ACC112 (cell line): ENCODE data around the gene CDO1.

Experiments
- H2AFZ ChIP-seq: fragments of 200-600 bp; sonication (generic); one replicate; pipeline ENCODE4 v1.6.0; 2017; ENCODE audit warnings: antibody characterized with exemption, low read length; ENCODE audit not compliant: unreplicated experiment
- H3K27ac ChIP-seq: fragments of 200-600 bp; sonication (generic); 2 replicates; pipeline ENCODE4 v1.5.1; 2014; ENCODE audit warnings: low read depth, mild to moderate bottlenecking, antibody characterized with exemption, low read length, moderate library complexity
- H3K27me3 ChIP-seq: fragments of 200-600 bp; sonication (generic); 2 replicates; pipeline ENCODE4 v1.6.1; 2014; ENCODE audit warnings: mild to moderate bottlenecking, antibody characterized with exemption, low read length, moderate library complexity, mixed read lengths; ENCODE audit not compliant: insufficient read depth
- H3K36me3 ChIP-seq: fragments of 200-600 bp; sonication (generic); 2 replicates; pipeline ENCODE4 v1.6.1; 2016; ENCODE audit warnings: mild to moderate bottlenecking, antibody characterized with exemption, low read length, moderate library complexity, mixed read lengths; ENCODE audit not compliant: insufficient read depth
- H3K4me1 ChIP-seq: fragments of 200-600 bp; sonication (generic); one replicate; pipeline ENCODE4 v1.6.1; 2016; ENCODE audit warnings: low read length, mixed read lengths; ENCODE audit not compliant: insufficient read depth, unreplicated experiment, control insufficient read depth
- H3K4me3 ChIP-seq: fragments of 200-600 bp; sonication (generic); 2 replicates; pipeline ENCODE4 v1.5.1; 2014; ENCODE audit warnings: mild to moderate bottlenecking, low read depth, low read length
- H3K79me2 ChIP-seq: fragments of 200-600 bp; sonication (generic); one replicate; pipeline ENCODE4 v1.6.0; 2016; ENCODE audit warnings: low read length; ENCODE audit not compliant: control insufficient read depth, unreplicated experiment, insufficient read depth

The CDO1 gene

DNA sequence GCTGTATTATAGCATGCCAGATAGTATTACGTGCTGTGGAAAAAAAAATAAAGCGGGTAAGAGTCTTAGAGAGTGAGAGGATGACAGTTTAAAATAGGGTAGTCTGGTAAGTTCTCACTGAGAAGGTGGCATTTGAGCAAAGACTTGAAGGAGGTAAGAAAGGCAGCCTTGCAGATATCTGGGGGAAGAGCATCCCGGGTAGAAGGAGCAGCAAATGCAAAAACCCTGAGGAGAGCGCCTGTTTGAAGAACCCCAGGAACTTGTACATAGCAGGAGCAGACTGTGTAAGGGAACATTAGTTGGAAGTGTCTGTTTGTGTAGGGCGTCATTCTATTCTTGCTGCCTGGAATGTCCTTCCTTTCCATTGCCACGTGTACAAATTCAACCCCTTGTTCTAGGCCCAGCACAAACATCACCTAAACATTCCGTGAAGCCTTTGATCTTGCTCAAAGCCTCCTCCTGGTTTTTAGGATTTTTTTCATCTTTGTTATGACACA lies 27.9 kb upstream of the CDO1 start:
- Histone ChIP-seq H3K4me3 (peak overlapping the region; percentile 98), H3K27ac (0 out of 2 replicates have a peak overlapping the region, but pooled peaks have one; percentile 11), H3K27me3 (no peaks in the 10 kb centered on the region), H3K36me3 (no peaks in the 10 kb centered on the region), H2AFZ (no peak overlapping the region), H3K4me1 (peaks cover 15% of the 10 kb centered on the region), H3K79me2 (peaks cover 91% of the 10 kb centered on the region)

DNA sequence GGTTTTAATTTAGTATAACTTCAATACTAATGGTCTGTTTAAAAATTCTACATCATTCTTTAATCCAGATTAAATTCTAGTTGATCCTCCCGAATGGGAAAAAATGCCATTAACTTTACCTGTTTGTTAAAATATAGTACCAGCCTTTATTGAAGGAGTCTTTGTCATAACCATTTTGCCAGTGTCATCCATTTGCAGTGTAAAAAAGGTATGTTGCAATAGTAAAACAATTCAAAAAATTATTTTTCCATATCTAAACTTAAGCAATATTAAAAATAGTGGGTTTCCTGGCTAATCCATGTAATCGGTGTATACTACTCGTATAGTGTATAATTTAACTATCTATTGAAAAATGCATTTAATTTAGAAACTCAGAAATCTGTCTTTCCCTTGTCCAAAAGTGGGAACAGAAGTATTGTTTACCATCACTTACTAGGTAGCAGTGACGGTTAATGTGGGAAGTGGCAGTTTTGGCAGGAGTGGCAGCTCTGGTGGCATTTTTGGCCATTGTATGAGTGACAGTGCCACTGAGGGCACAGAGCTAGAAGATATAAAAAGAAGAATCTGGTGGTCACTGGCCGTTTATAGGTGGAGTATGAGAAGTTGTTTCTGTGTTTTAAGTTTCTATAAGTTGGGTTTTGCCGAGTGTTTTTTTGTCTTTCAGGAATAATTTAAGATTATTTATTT lies 27.1 kb upstream of the CDO1 start:
- H3K27ac ChIP-seq: 0 out of 2 replicates have a peak overlapping the region, but pooled peaks have one; percentile 11
- peaks cover 21% of the 10 kb centered on the region for H3K4me1 ChIP-seq
- H3K27me3 ChIP-seq: no peaks in the 10 kb centered on the region
- H3K36me3 ChIP-seq: no peaks in the 10 kb centered on the region
- H3K4me3 ChIP-seq: peak overlapping the region; percentile 98
- H2AFZ ChIP-seq: no peak overlapping the region
- H3K79me2 ChIP-seq: peaks cover 91% of the 10 kb centered on the region

DNA sequence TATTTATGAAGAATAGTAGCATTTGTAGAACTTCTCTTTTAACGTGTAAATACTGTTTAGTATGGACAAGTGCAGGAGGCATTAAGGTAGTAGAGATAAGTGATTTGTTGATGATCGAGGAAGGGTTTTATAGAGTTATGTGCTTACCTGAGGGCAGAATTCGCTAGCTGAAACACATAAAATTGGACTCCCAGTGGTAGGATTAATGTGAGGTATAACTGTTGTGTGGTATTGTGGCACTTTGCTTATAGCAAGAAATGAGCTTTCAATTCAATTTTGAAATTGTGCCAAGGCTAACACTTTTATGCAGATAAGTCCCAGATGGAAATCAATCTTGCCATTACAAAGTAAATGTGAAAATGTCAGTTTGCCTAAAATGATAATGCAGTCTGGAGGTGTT lies 26.5 kb upstream of the CDO1 start:
- no peaks in the 10 kb centered on the region for H3K27me3 ChIP-seq
- peaks cover 91% of the 10 kb centered on the region for H3K79me2 ChIP-seq
- no peaks in the 10 kb centered on the region for H3K36me3 ChIP-seq
- H3K27ac ChIP-seq: no peak overlapping the region
- peaks cover 27% of the 10 kb centered on the region for H3K4me1 ChIP-seq
- H2AFZ ChIP-seq: peak overlapping the region; percentile 83
- peak overlapping the region; percentile 98 for H3K4me3 ChIP-seq

DNA sequence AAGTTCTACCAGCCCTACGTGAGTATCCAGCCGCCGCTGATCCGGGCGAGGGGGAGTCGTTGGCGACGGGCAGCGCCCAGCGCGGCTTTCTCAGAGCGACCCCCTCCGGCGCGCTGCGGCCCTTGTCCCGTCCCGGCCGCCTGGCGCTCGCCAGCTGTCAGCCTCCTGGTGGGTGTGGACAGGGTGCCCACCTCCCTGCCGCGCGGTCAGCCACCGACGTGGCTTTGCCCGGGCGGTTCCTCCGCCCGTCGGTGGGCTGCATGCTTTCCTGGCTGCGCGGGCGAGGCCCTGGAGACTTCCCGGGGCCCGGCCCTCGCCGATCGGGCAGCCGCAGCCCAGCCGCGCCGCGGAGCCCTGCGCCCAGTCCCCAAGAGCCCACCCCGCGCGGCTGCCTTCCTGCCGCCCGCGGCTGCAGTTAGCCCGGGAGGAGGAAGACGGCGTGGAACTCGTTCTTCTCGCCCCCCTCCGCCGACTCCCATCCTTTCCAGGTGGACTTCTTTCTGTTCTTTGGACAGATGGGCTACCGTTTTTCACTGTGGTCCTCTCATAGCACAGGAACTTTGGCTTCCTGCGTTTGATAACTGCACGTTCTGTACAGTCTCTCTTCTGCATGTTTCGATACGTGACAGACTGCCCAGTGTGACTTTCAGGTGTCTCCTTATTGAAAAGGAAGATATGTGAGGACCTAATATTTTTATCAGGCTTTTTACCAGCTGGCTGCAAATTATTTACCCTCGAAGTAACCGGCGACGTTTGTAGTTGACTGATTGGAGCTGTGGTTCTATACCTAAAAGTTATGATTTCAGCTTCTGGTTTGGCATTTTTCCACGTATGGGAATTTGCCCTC lies 25.9 kb upstream of the CDO1 start:
- Histone ChIP-seq H3K4me1 (peaks cover 29% of the 10 kb centered on the region), H3K36me3 (no peaks in the 10 kb centered on the region), H2AFZ (peak overlapping the region; percentile 83), H3K27me3 (no peaks in the 10 kb centered on the region), H3K27ac (peak overlapping the region; percentile 84; the same call in 1 of the 2 replicates), H3K79me2 (peaks cover 91% of the 10 kb centered on the region), H3K4me3 (peak overlapping the region; percentile 98)

DNA sequence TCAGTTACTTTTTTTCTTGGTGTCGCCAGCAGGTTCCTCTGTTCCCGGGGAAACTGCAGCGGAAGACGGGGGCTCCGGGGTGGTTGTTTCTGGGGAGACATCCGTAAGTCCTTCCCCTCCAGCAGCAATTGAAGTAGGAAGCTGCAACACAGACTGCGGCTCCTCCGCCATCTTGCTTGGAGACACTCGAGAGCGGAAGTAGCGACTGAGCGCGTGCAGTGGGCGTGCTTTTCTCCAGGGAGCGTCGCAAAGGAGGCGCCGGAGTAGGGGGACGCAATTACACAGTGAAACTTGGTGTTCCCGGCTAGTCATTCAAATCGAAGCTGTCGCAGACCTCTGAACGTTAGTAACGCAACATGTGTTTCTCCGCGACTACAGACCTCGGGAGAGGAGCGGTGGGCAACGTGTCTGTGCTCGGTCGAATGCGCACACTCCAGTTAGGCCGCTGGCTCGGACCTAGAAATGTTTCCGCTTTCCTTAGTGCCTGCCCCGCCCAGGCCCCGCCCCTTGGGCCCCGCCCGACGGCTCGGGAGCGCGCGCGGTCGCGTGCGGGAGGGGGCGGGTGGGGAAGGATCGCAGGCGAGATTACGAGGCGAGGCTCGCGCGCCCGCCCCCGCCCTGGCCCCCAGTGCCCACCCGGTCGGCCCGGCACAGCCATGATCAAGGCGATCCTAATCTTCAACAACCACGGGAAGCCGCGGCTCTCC lies 25.1 kb upstream of the CDO1 start, which contains the start of the genes AP3S1 and ATG12:
AP3S1 (plus strand) TSS at position 554 of the 707 bp plus-strand sequence; CDS start at position 657, 103 bp downstream.
ATG12 (minus strand) TSS at position 184 of the 707 bp plus-strand sequence; CDS start at position 171, 13 bp downstream.
- Histone ChIP-seq H3K27ac (peak within 1 kb of the TSS; percentile 84), H3K27me3 (no peaks in the 10 kb centered on the region), H3K36me3 (peaks cover 6% of the 10 kb centered on the region), H3K4me1 (peaks cover 29% of the 10 kb centered on the region), H2AFZ (peak within 1 kb of the TSS; percentile 83), H3K4me3 (peak within 1 kb of the TSS; percentile 98), H3K79me2 (peaks cover 90% of the 10 kb centered on the region)

DNA sequence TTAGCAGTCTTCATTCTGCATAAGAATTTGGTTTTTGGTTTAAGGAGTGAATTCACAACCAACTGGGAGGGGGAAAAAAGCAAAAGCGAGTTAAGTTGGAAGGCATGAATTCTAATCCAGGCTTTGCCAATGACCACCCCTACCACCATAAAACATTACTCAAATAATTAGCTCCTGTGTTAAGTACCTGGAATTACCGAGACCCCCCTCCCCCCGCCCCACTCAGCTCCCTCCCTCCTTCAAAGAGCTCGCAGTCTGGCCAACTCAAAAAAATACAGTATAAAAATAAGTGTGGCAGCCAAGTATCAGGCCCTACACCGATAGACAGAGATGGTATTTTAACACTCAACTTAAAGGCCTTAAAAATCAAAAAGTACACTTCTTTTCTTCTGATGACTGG lies 24.4 kb upstream of the CDO1 start:
- H3K27ac ChIP-seq: peak overlapping the region; percentile 84

DNA sequence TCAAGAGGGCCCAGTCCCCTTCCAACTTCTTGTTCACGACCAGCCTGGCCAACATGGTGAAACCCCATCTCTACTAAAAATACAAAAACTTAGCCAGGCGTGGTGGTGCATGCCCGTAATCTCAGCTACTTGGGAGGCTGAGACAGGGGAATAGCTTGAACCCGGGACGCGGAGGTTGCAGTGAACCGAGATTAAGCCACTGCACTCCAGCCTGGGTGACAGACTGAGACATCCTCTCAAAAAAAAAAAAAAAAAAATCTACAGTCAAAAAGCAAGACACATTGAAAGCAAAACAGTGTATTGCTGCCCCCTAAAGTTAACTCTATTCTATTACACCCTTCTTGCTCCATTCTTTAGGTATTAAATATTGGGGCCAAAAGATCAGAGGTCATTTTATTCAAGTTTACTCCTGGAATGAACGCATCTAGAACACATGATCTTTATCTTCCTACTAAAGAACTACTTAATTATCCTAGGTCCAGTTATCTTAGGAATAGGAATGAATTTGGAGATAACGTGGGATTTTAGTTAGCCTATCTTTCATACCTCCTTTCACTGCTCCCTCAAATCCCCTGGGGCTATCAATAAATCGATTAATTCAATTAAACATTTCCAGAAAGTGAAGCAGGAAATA lies 22.5 kb upstream of the CDO1 start:
- H2AFZ ChIP-seq: no peak overlapping the region
- H3K4me1 ChIP-seq: peaks cover 29% of the 10 kb centered on the region
- peaks cover 73% of the 10 kb centered on the region for H3K79me2 ChIP-seq
- no peaks in the 10 kb centered on the region for H3K27me3 ChIP-seq
- H3K27ac ChIP-seq: no peak overlapping the region
- H3K36me3 ChIP-seq: peaks cover 17% of the 10 kb centered on the region
- peak overlapping the region; percentile 98 for H3K4me3 ChIP-seq

More for the DNA sequence above, 24.4 kb upstream of the CDO1 start:
- Histone ChIP-seq H3K4me3 (peak overlapping the region; percentile 98), H3K36me3 (peaks cover 12% of the 10 kb centered on the region), H3K4me1 (peaks cover 29% of the 10 kb centered on the region), H3K27me3 (no peaks in the 10 kb centered on the region), H2AFZ (peak overlapping the region; percentile 68), H3K79me2 (peaks cover 91% of the 10 kb centered on the region)

DNA sequence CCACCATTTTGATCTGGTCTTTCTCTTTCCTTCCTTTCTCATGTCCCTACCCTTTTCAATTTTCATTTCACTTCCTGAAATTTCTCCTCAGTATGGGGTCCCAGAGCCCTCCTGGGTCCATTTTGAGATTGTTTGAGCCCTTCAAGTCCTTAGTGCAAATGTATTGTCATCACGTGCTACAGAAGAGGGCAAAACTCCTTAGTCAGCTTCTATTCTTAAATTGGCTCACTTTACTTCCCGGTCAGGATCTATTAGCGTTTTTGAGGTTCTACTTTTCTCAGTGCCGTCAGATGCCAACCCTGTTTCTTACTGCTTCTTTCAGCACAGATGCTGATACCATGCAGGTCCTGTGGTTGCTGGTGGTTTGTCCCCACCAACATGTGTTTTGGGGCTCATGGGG lies 19.0 kb upstream of the CDO1 start:
- Histone ChIP-seq H3K27ac (no peak overlapping the region), H3K4me3 (no peak overlapping the region), H3K4me1 (peaks cover 21% of the 10 kb centered on the region), H3K36me3 (peaks cover 27% of the 10 kb centered on the region), H2AFZ (no peak overlapping the region), H3K79me2 (peaks cover 43% of the 10 kb centered on the region), H3K27me3 (no peaks in the 10 kb centered on the region)

DNA sequence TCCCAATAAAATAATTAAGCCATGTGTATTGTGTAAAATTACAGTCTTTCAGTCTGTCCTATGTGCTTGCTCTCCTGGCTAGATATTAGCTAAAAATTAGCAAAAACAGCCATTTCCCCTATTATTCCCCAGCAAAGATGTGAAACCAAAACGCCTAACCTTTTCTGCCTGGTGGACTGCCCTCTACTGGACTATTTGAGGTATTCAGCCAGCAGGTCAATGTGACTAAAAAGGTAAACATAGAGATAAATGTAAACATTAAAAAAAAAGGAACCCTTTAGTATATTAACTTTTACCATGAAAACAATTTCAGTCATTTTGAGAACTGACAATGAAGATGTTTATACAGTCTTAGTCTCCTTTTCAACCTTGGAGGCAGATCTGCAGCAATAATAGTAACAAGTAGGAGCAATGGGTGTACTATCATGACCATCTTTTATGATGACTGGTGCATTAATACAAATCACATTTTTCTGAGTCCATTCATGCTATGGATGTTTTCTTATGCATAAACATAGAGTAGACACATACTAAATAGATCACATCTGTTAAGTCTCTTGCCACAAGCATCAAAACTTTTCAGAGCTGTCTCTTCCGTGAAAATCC lies 14.8 kb upstream of the CDO1 start:
- Histone ChIP-seq H3K4me1 (no peaks in the 10 kb centered on the region), H3K27ac (no peak overlapping the region), H3K36me3 (peaks cover 37% of the 10 kb centered on the region), H3K79me2 (peaks cover 4% of the 10 kb centered on the region), H3K4me3 (no peak overlapping the region), H3K27me3 (no peaks in the 10 kb centered on the region), H2AFZ (no peak overlapping the region)
